CD4-positive, alpha-beta T cell treated with Interleukin-21 for 1 hour (primary cell): Measurements from ENCODE around the gene SNAP91.
"Not testable (repeated sequence)": the region's sequence is repeated elsewhere in the genome, so short reads cannot be mapped to it uniquely, and the experiment has no call there.

Experiments
- DNase-seq: peaks from one replicate; pipeline ENCODE4 v3.0.0-alpha.2; 2020

Gene SNAP91, protein sequence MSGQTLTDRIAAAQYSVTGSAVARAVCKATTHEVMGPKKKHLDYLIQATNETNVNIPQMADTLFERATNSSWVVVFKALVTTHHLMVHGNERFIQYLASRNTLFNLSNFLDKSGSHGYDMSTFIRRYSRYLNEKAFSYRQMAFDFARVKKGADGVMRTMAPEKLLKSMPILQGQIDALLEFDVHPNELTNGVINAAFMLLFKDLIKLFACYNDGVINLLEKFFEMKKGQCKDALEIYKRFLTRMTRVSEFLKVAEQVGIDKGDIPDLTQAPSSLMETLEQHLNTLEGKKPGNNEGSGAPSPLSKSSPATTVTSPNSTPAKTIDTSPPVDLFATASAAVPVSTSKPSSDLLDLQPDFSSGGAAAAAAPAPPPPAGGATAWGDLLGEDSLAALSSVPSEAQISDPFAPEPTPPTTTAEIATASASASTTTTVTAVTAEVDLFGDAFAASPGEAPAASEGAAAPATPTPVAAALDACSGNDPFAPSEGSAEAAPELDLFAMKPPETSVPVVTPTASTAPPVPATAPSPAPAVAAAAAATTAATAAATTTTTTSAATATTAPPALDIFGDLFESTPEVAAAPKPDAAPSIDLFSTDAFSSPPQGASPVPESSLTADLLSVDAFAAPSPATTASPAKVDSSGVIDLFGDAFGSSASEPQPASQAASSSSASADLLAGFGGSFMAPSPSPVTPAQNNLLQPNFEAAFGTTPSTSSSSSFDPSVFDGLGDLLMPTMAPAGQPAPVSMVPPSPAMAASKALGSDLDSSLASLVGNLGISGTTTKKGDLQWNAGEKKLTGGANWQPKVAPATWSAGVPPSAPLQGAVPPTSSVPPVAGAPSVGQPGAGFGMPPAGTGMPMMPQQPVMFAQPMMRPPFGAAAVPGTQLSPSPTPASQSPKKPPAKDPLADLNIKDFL

DNA sequence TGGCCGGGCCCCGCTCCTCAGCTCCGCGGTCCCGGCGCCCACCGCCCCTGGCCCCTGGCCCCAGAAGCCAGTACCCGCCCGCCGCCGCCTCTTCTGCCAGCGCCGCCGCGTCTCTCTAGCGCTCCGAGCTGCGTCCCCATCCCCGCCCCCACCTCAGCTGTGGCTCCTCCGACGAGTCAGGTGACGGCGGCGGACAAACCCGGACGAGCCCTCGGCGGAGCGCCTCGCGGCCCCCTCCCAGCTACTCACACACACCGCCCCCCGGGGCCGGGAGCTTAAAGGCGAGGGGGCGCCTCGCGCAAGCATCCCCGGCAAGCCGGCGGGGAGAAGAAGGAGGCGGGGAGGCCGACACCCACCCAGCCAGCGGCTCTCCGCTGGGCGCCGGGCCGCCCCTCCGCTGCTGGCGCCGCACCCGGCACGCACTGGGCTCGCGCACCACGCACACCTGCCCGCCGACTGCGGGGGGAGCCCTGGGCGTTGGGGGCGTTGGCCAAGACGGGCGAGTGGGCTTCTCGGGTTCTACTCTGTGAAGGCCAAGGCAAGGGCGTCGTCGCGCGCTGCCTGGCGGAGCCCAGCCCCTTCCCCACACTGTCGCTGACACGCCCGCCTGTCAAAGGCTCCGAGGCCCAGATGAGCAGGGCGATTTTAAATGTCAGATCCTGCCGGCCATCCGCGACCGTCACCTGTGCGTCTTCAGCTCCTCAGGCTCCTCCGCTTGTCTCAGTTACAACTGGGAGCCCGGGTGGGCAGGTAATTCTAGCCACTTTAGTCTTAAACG is at the start of gene SNAP91:
TSS of gene SNAP91 (minus strand) at position 132 of the 778 bp plus-strand sequence. CDS start 1,174 bp downstream, outside the sequence.
- DNase-seq: no peak

GRCh38 chr6:83758533-83758932 is 49.6 kb upstream of the SNAP91 start:
- DNase-seq: no peak

GRCh38 chr6:83757021-83757420 is 48.1 kb upstream of the SNAP91 start:
- DNase-seq: no peak

- no peak for DNase-seq
Measured at GRCh38 chr6:83756565-83756964, 47.7 kb upstream of the SNAP91 start.

GRCh38 chr6:83752375-83752774 is 43.5 kb upstream of the SNAP91 start:
- not testable (repeated sequence) for DNase-seq

- no peak for DNase-seq
Measured at GRCh38 chr6:83741089-83741488, 32.2 kb upstream of the SNAP91 start.

GRCh38 chr6:83735461-83735860 is 26.6 kb upstream of the SNAP91 start:
- DNase-seq: no peak

DNA sequence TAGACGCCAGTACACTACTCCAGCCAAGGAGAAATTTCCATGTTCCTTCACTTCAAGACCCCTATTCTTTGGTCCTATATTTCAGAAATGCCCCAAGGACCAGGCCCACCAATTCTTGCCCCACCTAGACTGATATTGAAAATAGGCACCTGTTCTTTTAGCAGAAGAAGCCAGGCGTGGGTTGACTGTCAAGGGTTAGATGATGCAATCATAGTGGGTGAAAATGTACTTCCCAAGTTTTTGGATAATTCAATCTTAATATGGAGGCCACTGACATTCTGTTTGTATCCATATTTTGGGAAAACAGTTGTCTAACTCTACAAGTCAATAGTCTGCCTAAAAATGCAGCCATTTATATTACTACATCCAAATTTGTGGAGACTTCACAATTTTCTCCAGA is 21.0 kb upstream of the SNAP91 start:
- no peak for DNase-seq

DNA sequence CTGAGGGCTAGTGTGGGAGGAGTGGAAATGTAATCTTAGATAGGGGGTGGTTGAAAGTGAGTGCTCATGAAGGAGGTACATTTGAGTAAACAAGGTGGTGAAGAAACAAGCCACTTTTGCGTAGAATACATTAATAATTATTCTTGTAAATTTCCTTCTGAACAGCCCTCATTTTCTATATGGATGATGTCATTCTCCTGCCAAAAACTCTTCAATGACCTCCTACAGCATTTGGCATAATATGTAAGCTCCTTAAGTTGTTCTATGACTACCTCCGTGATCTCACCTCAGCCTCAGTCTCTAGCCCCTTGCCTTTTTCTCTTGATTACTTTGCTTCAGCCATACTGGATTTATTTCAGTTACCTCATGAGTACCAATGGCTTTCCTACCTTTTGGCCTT is 14.0 kb upstream of the SNAP91 start:
- DNase-seq: no peak

- no peak for DNase-seq
Measured at GRCh38 chr6:83717809-83718208, 8.9 kb upstream of the SNAP91 start.

DNA sequence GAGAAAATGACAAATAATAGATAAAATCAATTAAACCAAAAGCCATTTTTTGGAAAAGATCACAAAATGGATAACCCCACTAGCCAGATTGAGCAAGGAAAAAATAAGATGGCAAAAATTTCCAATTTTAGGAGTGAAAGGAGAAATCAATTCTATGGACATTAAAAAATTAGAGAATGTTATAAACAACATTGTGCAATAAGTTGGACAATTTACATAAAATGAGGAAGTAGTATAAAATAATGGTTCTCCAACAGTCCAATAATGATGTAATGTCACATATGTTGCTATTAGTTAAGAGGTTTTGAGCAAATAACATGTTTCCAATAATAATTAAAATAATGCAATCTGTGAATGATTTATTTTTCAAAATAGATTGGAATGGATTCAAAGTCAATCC is 3.1 kb upstream of the SNAP91 start:
- no peak for DNase-seq

- DNase-seq: no peak
Measured at GRCh38 chr6:83709748-83710050, 798 bp upstream of the SNAP91 start.

DNA sequence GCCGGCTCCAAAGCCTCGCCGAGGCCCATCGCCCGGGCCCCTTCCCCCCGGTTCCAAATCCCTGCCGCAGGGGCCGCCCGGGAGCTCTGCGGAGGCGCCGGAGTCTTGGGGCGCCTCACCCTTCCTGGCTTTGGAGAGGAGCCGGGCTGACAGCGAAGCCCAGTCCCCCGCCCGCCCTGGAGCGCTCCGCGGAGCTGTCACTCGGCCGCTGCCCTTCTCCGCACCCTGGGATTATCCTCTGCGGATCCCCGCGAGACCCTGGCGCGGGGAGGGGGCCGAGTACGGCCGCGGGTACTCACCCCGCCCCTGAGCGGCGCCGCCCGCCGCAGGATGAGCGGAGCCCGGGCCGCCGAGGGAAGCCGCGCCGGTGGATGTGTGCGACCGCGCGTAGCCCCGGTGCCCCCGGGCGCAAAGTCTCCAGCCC is 343 bp downstream of the SNAP91 start:
- no peak for DNase-seq

GRCh38 chr6:83707829-83708545 is 914 bp downstream of the SNAP91 start:
- DNase-seq: no peak

DNA sequence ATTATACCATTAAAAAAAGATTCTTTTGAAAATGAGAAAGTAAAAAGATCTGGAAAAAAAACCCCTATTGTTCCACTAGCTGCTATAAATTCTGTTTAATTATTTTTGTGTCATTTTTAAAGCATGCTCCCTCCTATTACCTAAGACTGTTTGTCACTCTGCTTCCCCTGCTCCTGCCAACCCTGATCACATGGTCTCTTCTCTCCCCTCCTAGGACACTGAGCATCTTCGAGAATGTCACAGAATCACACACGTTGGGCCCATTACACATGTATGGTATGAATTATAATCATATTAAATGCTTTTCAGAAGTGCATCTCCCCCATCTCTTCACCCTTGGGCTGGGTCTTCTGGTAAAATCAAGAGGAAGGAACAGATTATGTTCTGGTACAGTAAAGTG is 6.2 kb downstream of the SNAP91 start:
- DNase-seq: no peak

DNA sequence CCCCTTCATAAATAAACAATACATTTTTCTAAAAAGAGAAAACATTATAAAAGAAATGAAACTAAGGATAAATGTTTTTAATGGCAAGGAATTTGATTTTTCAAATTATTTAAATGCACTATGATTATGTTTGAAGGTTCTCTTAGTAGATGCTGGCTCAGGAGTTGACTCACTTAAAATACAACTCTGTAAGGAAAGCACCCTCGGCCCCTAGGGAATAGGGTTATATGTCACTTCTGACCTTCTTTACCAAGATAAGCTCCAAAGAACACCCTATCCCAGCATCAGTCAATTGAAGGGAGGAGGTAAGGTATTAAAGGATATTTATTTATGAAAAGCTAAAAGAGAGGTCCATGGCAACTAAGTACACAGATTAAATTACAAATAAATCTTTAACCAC is 6.8 kb downstream of the SNAP91 start:
- DNase-seq: no peak

DNA sequence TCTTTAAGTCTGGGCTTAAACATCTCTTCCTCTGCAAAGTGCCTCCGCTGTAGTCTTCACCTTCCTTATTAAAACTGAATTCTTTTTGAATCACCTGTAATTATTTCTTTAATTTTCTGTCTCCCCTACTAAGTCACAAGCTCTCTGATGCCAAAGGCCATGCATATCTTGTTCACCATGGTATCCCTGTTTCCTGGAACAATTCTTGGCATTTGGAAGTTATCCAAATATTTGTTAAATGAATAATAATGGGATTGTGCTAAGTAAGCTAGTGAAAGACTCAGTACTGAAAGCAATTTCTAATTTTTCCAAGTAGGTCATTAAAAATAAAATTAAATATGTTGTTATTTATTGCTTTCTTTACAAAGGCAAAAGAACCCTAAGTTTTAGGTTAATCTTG is 12.2 kb downstream of the SNAP91 start:
- no peak for DNase-seq

- no peak for DNase-seq
Measured at GRCh38 chr6:83685481-83685880, 23.4 kb downstream of the SNAP91 start.

DNA sequence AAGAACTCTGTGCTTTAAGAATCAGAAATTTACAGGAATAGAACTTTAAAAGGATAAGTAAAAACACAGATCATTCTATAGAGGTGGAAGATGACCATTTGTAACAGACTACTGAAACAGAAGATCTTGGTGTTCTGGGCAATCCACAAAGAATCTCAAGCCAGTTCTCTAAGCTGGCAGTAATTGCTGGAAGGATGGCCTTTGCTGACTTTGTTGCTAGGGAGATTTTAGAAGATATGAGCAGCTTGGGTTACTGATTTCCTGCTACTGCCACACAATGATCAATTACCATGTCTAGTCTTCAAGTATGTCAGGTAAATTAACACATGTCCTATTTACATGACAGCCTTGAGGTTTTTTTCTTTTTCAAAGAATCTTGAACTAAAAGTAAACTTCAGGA is 31.1 kb downstream of the SNAP91 start:
- DNase-seq: no peak

- DNase-seq: no peak
Measured at GRCh38 chr6:83637953-83638352, 70.9 kb downstream of the SNAP91 start.

DNA sequence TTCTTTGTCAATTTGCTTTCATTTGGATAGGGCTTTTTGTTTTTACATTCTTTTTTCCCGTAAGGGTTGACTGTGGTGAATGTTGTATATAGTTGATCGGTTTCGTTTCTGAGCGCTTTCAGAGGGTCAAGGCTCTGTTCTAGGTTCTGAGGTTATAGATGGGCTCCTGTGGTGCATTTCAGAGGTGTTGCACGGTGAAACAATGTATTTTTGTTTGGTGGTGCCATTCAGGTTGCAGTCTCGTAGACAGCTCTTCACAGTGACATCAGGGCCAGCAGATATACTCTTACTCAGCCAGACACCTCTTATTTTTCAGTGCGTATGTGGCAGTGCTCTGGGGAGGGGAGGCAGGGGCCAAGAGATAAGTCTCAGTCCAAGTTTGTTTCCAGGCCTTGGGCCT is 72.1 kb downstream of the SNAP91 start:
- no peak for DNase-seq

DNA sequence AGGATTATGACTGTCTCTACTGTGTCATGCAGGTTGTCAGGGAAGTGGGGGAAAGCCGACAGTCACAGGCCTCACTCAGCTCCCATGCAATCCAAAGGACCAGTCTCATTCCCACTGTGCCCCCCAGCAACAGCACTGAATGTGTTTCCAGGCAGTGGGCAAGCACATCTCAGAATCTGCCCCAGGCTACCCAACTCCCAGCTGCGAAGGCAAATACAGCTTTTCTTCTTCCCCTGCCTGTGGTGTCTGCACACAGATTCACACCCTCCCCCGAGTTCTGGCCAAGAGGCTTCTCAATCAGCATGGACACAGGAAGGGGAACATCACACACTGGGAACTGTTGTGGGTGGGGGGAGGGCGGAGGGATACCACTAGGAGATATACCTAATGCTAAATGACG is 75.3 kb downstream of the SNAP91 start:
- DNase-seq: no peak

DNA sequence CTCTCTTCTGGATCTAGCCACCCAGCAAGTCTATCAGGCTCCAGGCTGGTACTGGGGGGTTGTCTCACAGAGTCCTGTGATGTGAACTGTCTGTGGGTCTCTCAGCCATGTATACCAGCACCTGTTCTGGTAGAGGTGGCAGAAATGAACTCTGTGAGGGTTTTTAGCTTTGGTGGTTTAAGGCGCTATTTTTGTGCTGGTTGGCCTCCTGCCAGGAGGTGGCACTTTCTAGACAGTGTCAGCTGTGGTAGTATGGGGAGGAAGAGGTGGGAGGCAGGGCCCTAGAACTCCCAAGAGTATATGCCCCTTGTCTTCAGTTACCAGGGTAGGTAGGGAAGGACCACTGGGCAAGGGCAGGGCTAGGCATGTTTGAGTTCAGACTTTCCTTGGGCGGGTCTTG is 75.8 kb downstream of the SNAP91 start:
- DNase-seq: no peak
